ENCODE data around the gene CAPN11. TPM values are rescaled to one million over a fixed set of nuclear protein-coding genes. Genes with fewer than 3 reads are reported as not detected.

The CAPN11 gene
- total and polyA plus RNA-seq, 2 experiments from 2014 or later = 1.1 to 1.7 TPM

DNA sequence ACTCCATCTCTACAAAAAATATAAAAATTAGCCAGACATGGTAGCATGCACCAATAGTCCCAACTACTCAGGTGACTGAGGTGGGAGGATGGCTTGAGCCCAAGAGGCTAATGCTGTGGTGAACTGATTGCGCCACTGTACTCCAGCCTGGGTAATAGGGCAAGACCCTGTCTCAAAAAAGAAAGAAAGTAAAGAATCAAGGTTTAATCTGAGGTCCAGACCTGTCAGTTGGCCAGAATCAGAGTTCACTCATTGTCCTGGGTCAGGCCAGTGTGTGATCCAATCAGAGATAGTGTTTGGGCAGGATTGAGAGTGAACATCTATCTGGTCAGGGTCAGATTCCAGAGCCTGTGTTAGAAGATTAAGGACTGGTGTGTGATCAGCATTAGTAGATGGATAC is 15.8 kb upstream of the CAPN11 start:
- Histone ChIP-seq H3K27ac (ENCODE audit: low read depth) (no peak overlapping the region), H3K36me3 (ENCODE audit: insufficient read depth) (no peaks in the 10 kb centered on the region; the same call in 1 of the 2 replicates), H3K4me1 (ENCODE audit: insufficient read depth) (no peaks in the 10 kb centered on the region; the same call in 1 of the 2 replicates), H3K4me2 (no peak overlapping the region), H3K27me3 (ENCODE audit: insufficient read depth) (no peaks in the 10 kb centered on the region), H3K79me2 (replicated peaks; ENCODE audit: insufficient read depth) (no peaks in the 10 kb centered on the region), H3K9me2 (ENCODE audit: insufficient read depth) (no peaks in the 10 kb centered on the region), H3K4me3 (no peak overlapping the region), H4K20me1 (replicated peaks; ENCODE audit: insufficient read depth) (no peaks in the 10 kb centered on the region; the same call in 1 of the 2 replicates), H2AFZ (no peak overlapping the region), H3F3A (replicated peaks; ENCODE audit: low read depth) (no peaks in the 10 kb centered on the region)
- H3K36me3 Mint-ChIP-seq (ENCODE audit: low read depth) = peaks cover 54% of the 10 kb centered on the region
- peaks cover 9% of the 10 kb centered on the region for H3K4me1 Mint-ChIP-seq
- no peak for DNase-seq (ENCODE audit: low spot score)
- no peak overlapping the region for H3K27ac Mint-ChIP-seq
- no peak for ATAC-seq
- TF ChIP-seq EZH2 (IDR thresholded peaks at IDR 0.05; ENCODE audit: low read depth, unreplicated experiment) = no peak
- TF ChIP-seq, protein P1, sequence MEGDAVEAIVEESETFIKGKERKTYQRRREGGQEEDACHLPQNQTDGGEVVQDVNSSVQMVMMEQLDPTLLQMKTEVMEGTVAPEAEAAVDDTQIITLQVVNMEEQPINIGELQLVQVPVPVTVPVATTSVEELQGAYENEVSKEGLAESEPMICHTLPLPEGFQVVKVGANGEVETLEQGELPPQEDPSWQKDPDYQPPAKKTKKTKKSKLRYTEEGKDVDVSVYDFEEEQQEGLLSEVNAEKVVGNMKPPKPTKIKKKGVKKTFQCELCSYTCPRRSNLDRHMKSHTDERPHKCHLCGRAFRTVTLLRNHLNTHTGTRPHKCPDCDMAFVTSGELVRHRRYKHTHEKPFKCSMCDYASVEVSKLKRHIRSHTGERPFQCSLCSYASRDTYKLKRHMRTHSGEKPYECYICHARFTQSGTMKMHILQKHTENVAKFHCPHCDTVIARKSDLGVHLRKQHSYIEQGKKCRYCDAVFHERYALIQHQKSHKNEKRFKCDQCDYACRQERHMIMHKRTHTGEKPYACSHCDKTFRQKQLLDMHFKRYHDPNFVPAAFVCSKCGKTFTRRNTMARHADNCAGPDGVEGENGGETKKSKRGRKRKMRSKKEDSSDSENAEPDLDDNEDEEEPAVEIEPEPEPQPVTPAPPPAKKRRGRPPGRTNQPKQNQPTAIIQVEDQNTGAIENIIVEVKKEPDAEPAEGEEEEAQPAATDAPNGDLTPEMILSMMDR (conservative IDR thresholded peaks at IDR 0.05; ENCODE audit: low read depth in 2 of 2) = no peak
- no peak for TF ChIP-seq ZNF114 (CRISPR knock-in tag; IDR thresholded peaks at IDR 0.05)
- TF ChIP-seq, protein P2, sequence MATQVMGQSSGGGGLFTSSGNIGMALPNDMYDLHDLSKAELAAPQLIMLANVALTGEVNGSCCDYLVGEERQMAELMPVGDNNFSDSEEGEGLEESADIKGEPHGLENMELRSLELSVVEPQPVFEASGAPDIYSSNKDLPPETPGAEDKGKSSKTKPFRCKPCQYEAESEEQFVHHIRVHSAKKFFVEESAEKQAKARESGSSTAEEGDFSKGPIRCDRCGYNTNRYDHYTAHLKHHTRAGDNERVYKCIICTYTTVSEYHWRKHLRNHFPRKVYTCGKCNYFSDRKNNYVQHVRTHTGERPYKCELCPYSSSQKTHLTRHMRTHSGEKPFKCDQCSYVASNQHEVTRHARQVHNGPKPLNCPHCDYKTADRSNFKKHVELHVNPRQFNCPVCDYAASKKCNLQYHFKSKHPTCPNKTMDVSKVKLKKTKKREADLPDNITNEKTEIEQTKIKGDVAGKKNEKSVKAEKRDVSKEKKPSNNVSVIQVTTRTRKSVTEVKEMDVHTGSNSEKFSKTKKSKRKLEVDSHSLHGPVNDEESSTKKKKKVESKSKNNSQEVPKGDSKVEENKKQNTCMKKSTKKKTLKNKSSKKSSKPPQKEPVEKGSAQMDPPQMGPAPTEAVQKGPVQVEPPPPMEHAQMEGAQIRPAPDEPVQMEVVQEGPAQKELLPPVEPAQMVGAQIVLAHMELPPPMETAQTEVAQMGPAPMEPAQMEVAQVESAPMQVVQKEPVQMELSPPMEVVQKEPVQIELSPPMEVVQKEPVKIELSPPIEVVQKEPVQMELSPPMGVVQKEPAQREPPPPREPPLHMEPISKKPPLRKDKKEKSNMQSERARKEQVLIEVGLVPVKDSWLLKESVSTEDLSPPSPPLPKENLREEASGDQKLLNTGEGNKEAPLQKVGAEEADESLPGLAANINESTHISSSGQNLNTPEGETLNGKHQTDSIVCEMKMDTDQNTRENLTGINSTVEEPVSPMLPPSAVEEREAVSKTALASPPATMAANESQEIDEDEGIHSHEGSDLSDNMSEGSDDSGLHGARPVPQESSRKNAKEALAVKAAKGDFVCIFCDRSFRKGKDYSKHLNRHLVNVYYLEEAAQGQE (IDR thresholded peaks at IDR 0.05; ENCODE audit: unreplicated experiment) = no peak
- TF ChIP-seq STAT1 (IDR thresholded peaks at IDR 0.05; ENCODE audit: unreplicated experiment) = no peak
- TF ChIP-seq, protein P3, sequence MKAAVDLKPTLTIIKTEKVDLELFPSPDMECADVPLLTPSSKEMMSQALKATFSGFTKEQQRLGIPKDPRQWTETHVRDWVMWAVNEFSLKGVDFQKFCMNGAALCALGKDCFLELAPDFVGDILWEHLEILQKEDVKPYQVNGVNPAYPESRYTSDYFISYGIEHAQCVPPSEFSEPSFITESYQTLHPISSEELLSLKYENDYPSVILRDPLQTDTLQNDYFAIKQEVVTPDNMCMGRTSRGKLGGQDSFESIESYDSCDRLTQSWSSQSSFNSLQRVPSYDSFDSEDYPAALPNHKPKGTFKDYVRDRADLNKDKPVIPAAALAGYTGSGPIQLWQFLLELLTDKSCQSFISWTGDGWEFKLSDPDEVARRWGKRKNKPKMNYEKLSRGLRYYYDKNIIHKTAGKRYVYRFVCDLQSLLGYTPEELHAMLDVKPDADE (IDR thresholded peaks at IDR 0.05) = no peak
- TF ChIP-seq CREB1 (CRISPR knock-in tag; IDR thresholded peaks at IDR 0.05; ENCODE audit: low read depth) = no peak
- no peak for TF ChIP-seq EZH2phosphoT487 (IDR thresholded peaks at IDR 0.05; ENCODE audit: unreplicated experiment)
- TF ChIP-seq, protein P4, sequence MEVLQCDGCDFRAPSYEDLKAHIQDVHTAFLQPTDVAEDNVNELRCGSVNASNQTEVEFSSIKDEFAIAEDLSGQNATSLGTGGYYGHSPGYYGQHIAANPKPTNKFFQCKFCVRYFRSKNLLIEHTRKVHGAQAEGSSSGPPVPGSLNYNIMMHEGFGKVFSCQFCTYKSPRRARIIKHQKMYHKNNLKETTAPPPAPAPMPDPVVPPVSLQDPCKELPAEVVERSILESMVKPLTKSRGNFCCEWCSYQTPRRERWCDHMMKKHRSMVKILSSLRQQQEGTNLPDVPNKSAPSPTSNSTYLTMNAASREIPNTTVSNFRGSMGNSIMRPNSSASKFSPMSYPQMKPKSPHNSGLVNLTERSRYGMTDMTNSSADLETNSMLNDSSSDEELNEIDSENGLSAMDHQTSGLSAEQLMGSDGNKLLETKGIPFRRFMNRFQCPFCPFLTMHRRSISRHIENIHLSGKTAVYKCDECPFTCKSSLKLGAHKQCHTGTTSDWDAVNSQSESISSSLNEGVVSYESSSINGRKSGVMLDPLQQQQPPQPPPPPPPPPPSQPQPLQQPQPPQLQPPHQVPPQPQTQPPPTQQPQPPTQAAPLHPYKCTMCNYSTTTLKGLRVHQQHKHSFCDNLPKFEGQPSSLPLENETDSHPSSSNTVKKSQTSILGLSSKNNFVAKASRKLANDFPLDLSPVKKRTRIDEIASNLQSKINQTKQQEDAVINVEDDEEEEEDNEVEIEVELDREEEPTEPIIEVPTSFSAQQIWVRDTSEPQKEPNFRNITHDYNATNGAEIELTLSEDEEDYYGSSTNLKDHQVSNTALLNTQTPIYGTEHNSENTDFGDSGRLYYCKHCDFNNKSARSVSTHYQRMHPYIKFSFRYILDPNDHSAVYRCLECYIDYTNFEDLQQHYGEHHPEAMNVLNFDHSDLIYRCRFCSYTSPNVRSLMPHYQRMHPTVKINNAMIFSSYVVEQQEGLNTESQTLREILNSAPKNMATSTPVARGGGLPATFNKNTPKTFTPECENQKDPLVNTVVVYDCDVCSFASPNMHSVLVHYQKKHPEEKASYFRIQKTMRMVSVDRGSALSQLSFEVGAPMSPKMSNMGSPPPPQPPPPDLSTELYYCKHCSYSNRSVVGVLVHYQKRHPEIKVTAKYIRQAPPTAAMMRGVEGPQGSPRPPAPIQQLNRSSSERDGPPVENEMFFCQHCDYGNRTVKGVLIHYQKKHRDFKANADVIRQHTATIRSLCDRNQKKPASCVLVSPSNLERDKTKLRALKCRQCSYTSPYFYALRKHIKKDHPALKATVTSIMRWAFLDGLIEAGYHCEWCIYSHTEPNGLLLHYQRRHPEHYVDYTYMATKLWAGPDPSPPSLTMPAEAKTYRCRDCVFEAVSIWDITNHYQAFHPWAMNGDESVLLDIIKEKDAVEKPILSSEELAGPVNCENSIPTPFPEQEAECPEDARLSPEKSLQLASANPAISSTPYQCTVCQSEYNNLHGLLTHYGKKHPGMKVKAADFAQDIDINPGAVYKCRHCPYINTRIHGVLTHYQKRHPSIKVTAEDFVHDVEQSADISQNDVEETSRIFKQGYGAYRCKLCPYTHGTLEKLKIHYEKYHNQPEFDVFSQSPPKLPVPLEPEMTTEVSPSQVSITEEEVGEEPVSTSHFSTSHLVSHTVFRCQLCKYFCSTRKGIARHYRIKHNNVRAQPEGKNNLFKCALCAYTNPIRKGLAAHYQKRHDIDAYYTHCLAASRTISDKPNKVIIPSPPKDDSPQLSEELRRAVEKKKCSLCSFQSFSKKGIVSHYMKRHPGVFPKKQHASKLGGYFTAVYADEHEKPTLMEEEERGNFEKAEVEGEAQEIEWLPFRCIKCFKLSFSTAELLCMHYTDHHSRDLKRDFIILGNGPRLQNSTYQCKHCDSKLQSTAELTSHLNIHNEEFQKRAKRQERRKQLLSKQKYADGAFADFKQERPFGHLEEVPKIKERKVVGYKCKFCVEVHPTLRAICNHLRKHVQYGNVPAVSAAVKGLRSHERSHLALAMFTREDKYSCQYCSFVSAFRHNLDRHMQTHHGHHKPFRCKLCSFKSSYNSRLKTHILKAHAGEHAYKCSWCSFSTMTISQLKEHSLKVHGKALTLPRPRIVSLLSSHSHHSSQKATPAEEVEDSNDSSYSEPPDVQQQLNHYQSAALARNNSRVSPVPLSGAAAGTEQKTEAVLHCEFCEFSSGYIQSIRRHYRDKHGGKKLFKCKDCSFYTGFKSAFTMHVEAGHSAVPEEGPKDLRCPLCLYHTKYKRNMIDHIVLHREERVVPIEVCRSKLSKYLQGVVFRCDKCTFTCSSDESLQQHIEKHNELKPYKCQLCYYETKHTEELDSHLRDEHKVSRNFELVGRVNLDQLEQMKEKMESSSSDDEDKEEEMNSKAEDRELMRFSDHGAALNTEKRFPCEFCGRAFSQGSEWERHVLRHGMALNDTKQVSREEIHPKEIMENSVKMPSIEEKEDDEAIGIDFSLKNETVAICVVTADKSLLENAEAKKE (CRISPR knock-in tag; IDR thresholded peaks at IDR 0.05) = no peak
- no peak for TF ChIP-seq NANOG (IDR thresholded peaks at IDR 0.05; ENCODE audit: borderline replicate concordance)
- no peak for TF ChIP-seq JUNB (IDR thresholded peaks at IDR 0.05; ENCODE audit: unreplicated experiment)
- TF ChIP-seq POLR2AphosphoS5 (IDR thresholded peaks at IDR 0.05; ENCODE audit: low read depth) = no peak
- TF ChIP-seq ZNF331 (CRISPR knock-in tag; IDR thresholded peaks at IDR 0.05; ENCODE audit: low read depth) = no peak
- H3K4me3 Mint-ChIP-seq = no peak overlapping the region
- peaks cover 11% of the 10 kb centered on the region for H3K27me3 Mint-ChIP-seq (ENCODE audit: insufficient read depth, low read depth, poor library complexity)
- no peaks in the 10 kb centered on the region for H3K9me3 Mint-ChIP-seq

Data from GM23338 (cell line).